GM19468 (cell line): ENCODE results near the gene ZNF620.
A peak's percentile ranks its signal among the peaks of the same experiment; 100 is the strongest.
"Not testable (repeated sequence)": the region's sequence is repeated elsewhere in the genome, so short reads cannot be mapped to it uniquely, and the experiment has no call there.

Experiments used
- ATAC-seq: cut with Tn5 transposase; IDR thresholded peaks from one replicate; pipeline ENCODE4 v1.9.1; 2021; ENCODE audit warnings: mild to moderate bottlenecking, moderate library complexity, moderate number of reproducible peaks; ENCODE audit not compliant: unreplicated experiment; ENCODE audit errors: extremely low read depth

The ZNF620 gene

GRCh38 chr3:40499952-40500351, 5.9 kb upstream of the ZNF620 start:
- no peak for ATAC-seq

GRCh38 chr3:40502034-40502433, 3.8 kb upstream of the ZNF620 start:
- no peak for ATAC-seq

- ATAC-seq = no peak
Observed at GRCh38 chr3:40504636-40505430, 1.0 kb upstream of the ZNF620 start.

- ATAC-seq = no peak
Observed at GRCh38 chr3:40511031-40511718, 5.3 kb downstream of the ZNF620 start.

GRCh38 chr3:40516201-40516600, 10.4 kb downstream of the ZNF620 start:
- ATAC-seq = no peak

GRCh38 chr3:40518067-40518466, 12.2 kb downstream of the ZNF620 start:
- no peak for ATAC-seq

- ATAC-seq = no peak
Observed at GRCh38 chr3:40518848-40519247, 13.0 kb downstream of the ZNF620 start.

GRCh38 chr3:40521254-40521653, 15.4 kb downstream of the ZNF620 start:
- ATAC-seq = no peak

GRCh38 chr3:40523781-40524180, 17.9 kb downstream of the ZNF620 start:
- ATAC-seq = no peak

GRCh38 chr3:40524222-40524567, 18.4 kb downstream of the ZNF620 start:
- no peak for ATAC-seq

- peak; percentile 95 for ATAC-seq
Observed at GRCh38 chr3:40524568-40525285, 18.9 kb downstream of the ZNF620 start, which contains the start of gene ZNF621. Gene ZNF621, plus strand, starts transcription at chr3:40524960. Its CDS starts 881 bp downstream, at chr3:40525841.

- no peak for ATAC-seq
Observed at GRCh38 chr3:40528426-40528825, 22.6 kb downstream of the ZNF620 start.

- ATAC-seq = no peak
Observed at GRCh38 chr3:40532252-40532651, 26.4 kb downstream of the ZNF620 start.

GRCh38 chr3:40534283-40534682, 28.4 kb downstream of the ZNF620 start:
- ATAC-seq = no peak

GRCh38 chr3:40546816-40547215, 41.0 kb downstream of the ZNF620 start:
- no peak for ATAC-seq

- ATAC-seq = no peak
Observed at GRCh38 chr3:40550167-40550566, 44.3 kb downstream of the ZNF620 start.

GRCh38 chr3:40557575-40558161, 51.8 kb downstream of the ZNF620 start:
- no peak for ATAC-seq

GRCh38 chr3:40562482-40562881, 56.6 kb downstream of the ZNF620 start:
- not testable (repeated sequence) for ATAC-seq

GRCh38 chr3:40565629-40566028, 59.8 kb downstream of the ZNF620 start:
- not testable (repeated sequence) for ATAC-seq

GRCh38 chr3:40566694-40567093, 60.9 kb downstream of the ZNF620 start:
- no peak for ATAC-seq
